Hindlimb muscle (tissue), 1 donor: ENCODE results near the gene NACAD. TPM values are rescaled to one million over a fixed set of nuclear protein-coding genes. Genes with fewer than 3 reads are reported as not detected.

Source experiments
- DNase-seq: peaks from one replicate; pipeline ENCODE4 v3.0.0-alpha.2; 2013
- polyA plus RNA-seq: library from polyadenylated mRNA; unstranded; fragments of 120-200 nt; gene quantifications from one replicate; pipeline ENCODE4 v1.2.1, GENCODE V29; 2013; ENCODE audit not compliant: insufficient read length

NACAD gene
- polyA plus RNA-seq, 1 donor, result 4.5 TPM

DNA sequence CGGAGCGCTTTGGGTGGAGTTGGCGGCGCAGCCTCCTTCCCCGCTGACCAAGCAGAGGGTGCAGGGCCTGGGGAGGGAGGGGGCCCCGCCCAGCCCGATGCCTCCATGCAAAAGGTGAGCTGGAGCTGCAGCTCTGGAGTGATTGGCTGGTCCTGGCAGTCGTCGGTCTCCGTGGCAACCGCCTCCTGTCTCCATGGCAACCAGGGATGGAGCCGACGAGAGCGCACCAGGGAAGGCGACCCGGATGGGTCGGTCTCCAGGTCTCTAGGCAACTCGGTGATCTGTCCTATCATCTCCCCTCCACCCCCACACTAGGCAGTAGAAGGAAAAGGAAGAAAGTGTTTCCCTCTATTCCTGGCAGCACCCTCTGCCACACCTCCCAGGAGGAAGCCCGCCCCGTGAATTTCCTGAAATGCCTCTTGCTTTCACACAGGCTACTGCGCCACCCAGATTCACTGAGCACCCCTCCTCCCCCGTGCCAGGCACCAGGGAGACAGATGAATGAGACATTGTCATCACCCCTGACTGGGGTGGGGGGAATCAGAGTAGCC, 647 bp upstream of the NACAD start:
- peak; percentile 23 for DNase-seq

DNA sequence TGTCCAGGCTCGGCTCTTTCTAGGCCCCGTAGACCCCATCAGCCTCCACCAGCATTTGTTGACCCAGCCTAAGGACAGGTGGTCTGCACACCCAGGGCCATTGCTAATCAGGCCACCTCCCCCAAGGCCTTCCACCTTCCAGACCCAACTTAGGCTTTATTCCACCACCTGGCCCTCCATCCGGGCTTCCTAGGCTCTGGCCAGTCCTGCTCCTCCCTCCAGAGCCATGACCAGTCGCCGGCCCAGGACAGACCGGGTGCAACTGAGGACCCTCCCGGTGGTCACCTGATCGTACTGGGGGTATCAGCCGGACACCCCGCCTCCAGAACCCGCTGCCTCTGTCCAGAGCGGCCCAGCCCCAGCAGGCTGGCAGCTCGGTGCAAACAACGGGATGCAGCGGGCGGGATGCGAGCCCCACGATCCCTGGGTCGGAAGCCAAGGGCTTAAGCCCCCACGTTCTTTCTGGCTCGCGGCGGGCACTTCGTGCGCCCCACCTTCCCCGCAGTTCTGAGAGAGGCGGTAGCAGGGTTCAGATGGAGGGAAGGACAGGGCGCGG, 545 bp downstream of the NACAD start:
- no peak for DNase-seq

DNA sequence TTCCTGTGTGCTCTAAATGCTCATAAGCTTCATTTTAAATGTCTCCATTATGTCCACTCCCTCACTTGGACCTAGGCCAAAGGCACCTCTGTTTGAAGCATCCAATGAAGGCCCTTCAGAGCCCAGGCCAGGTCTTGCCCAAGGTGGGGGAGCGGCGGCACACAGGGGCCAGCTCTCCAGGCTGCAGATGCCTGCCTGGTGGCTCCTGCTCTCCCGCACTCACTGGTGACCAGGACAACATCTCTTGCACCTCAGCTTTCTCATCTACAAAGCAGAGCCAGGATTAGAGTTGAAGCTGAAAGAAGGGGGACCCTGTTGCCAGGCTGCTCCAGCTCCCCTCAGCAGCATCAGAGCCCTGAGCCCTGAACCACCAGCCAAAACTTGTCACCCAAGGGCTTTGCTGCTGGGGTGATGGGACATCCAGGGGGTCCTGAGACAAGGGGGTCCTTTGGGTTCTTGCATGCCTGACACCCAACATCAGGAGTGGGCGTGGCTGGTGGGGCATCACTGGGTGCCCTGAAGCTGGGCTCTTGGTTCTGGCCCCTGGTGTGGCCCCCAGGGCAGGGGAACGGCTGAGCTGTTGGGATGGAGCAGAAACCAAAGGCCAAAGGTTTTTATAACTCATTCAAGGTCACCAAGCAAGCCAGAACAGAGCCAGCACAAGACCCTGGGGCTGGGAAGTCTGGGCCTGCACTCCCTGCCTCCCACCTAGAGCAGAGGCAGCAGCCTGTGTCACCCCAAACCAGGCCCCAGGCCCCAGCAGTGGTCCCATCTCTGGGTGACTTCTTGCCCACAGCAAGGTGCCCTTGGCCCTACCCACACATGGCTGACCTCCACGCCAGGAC, 1.2 kb downstream of the NACAD start:
- no peak for DNase-seq

DNA sequence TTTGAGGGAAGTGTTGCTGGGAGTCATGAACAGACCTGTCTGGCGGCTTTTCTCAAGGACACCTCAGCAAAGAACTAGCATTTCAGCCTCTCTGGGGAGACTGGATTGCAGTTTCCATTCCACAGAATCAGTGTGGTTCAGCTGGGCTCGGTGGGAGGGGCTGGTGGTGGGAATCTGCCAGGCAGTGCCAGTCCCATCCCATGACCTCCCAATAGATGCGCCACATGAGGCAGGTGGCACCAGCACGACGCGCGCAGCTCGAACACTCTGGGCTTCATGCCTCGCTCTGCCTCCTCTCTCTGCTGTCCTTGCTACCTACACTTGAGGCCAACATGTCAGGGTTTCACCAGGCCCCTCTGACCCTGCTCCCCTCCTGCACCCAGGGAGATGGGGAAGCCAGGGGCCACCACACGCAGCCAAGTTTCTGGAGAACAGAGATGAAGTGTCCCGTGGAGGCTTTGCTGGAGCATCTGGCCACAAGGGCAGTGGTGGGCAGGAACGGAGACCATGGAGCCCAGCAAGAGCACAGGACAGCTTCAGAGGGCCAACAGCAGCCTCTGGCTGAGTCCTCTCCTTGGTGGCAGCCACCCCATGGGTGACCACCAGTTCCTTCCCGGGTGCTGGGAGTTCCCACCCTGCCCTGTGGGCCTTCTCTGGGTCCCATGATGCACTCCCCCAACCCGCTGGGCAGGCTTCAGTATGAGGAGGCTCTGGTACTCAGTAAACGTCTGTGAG, 2.3 kb downstream of the NACAD start:
- no peak for DNase-seq

DNA sequence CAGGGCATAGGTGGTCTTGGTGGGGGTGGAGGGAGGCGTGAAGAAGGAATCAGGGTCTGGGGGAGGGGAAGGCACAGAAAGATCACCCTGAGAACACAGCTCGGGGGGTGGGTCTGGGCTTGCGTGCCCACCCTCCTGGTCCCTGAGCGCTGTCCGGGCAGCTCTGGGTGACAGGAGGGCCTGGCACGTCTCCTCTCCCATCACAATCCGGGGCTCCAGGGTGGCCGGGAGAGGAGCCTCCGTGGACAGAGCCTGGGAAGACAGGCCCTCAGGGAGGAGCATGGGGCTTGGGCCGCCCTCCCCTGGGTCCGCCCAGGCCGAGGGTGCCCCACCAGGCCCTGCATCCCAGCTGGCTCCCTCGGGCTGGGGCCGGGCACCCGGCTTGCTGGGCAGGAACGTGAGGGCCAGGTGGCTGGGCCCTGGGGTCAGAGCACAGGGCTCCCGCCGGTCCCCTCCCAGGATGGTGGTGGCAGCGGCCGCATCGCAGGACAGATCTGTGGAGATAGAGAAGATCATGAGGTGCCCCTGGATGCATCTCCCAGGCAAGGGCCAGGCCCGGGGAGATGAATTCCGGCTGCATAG, 3.1 kb downstream of the NACAD start:
- no peak for DNase-seq

DNA sequence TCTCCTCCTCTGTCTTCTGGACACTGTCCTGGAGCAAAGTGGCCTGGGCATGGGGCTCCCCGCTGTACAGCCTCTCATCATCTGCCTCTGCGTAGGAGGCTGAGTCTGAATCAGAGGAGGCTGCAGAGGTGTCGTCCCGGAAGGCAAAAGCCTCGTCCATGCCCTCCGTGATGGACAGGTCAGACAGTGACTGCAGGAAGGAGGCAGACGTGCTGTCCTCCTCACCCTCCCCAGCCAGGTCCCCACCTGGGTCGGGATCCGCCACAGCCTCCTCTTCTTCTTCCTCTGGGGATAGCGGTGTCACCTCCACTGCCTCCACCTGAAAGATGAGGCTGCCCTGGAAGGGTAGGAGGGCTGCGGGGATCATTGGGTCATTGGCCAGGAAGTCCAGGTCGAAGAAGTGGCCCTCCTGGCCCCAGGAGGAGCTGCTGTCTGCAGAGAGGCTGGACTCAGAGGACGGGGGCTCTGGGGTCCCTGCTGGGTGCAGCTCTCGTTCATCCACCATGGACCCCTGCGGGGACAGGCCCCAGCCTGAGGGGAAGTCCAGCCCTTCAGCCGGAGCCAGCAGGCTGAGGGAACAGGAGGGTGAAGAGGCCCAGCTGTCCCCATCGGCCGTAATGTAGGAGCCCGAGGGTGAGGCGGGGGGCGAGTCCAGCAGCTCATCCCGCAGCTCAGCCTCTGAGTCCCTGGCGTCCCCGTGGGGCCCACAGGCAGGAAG, 3.7 kb downstream of the NACAD start:
- no peak for DNase-seq

DNA sequence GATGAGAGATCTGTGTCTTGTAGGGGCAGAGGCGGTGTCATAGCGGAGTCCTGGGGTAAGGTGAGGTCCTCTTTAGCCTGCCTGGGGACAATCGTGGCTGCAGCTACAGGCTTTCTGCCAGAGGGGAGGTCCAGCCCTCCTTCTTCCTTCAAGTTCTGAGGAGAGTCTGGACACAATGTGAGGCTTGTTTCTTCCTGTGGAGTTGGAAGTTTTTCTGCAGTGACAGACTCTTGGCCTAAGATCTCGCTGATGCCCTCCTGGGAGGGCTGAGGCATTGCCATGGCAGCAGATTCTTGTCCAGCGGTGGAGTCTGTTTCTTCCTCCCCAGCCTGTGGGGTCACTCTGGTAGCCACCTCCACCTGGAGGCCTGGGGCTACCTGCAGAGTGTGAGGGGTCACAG, 4.4 kb downstream of the NACAD start:
- no peak for DNase-seq

DNA sequence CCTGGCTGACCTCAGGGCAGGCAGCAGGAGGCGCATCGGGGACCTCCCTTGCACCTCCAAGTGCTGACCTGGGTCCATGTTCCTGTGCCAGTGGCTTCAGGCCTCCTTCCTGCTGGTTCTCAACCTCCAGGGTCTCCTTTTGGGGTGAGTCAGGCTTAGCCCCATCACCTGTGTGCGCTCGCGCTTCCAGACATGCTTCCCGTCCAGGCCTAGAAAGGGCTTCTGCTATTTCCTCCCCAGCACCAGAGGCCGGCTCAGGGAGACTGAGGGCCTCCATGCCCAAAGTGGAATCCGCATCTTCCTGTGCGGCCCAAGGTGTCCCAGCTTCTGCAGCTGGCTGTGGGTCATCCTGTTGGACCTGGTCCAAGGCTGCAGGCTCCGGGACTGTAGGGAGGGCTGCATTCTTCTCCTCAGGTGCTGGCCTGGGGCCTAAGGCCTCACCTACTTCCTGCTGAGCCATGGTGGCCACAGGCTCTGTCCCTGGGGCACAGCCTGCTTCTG, 5.9 kb downstream of the NACAD start:
- DNase-seq, result no peak

DNA sequence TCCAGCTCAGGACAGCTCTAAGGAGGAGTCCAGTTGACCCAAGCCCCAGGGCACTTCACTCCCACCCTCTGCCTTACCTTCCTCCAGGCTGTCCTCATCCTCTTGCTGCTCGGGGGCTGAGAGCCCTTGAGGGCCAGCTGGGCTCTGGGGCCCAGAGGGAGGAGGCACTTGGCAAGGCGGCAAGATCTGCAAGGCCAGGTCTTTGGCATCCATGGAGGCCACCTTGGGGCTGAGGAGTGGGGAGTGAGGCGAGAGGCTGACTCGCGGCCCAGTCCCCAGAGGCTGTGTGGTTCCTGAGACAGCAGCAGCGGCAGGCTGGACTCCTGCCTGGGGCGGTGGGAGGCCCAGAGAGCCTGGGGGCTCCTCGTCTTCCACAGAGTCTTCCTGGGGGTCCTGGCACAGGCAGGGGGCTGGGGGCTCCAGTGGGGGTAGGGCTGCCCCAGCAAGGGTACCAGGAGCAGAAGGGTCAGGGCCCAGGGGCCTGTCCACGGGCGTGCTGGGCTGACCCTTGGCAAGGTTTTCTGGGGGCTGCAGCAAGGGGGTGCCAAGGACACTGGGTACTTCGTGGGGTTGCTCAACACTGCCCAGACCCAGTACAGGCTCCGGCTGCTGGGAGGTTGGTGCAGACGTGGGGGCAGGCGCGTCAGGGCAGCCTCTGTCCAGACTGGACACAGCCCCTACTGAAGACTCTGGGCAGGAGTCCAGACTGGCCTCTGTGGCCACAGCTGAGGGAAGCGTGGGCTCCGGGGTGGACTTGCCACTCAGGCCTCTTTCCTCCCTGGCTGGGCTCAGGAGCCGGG, 6.5 kb downstream of the NACAD start:
- DNase-seq, result no peak

DNA sequence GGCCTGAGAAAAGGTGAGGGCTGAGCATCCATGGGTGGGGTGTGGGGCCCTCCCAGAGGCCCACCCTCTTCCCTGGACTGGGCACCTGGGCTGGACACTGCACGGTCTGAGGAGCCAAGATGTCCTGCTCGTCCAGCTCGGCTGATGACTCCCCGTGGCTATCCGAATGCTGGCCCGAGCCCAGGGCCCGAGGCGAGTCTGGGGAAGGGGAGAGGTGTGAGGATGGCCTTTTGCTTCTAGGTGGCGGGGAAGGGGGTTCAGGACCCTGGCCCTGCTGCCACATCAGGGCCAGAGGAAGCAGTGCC, 7.1 kb downstream of the NACAD start:
- DNase-seq, result no peak

DNA sequence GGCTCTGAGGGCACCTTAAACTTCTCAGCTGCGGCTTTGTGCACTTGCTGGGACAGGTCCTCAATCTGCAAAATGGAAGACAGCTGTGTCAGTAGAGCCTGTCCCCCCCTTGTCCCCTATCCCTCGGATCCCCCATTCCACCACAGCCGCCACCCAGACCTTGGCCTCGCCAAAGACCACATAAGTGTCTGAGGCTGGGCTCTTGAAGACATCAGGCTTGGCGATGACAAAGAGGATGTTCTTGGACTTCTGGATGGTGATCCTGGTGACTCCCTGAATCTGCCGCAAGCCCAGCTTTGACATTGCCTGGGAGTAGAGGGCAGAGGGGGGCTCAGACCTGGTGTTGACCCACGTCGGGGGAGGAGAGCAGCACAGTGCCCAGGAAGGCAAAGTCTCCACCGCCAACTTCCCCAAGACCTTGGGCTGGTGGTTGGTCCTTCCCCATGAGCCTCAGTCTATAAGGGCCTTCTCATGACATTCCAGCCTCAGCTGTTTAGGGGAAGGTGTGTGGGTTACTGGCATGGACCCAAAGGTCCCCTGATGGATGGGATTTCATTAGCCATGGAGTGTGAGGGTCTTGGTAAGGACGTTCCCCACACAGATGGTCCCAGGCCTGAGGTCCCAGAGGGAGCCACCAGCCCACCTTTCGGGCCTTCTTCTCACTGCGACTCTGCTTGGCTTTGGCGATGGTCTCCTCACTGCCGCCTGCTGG, 7.7 kb downstream of the NACAD start:
- DNase-seq, result no peak

DNA sequence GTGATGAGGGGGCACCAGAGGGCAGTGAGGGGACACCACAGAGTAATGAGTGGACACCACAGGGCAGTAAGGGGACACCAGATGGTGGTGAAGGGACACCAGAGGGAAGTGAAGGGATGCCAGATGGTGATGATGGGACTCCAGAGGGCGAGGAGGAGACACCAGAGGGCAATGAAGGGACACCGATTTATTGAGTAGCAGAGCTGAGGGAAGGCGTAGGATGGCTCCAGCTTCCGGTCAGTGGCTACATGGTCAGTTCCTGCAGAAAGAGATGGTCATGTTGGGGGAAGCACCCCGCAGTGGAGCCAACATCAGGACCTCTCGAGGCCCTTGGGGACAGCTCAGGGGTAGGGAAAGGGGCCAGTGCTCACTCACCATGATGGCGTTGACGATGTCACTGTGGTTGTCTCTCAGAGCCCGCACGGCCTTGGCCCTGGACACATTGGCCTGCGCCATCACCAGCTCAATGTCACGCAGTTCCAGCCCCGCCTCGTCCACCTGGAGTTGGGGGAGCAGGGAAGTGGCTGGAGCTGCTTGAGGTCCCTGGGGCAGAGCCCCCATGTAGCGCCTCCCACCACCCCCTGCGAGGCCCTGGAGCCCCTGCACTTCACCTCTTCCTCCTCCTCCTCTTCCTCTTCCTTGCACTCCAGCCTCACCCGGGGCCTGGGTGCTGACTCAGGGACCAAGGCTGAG, 8.4 kb downstream of the NACAD start:
- DNase-seq, result no peak

DNA sequence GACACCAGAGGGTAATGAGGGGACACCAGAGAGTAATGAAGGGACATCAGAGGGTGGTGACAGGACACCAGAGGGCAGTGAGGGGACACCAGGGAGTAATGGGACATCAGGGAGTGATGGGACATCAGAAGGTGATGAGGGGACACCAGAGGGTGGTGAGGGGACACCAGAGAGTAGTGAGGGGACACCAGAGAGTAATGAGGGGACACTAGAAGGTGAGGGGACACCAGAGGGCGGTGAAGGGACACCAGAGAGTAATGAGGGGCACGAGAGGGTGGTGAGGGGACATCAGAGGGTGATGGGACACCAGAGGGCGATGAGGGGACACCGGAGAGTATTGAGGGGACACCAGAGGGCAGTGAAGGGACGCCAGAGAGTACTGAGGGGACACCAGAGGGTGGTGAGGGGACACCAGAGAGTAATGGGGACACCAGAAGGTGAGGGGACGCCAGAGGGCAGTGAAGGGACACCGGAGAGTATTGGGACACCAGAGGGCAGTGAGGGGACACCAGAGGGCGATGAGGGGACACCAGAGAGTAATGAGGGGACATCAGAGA, 10.6 kb downstream of the NACAD start:
- DNase-seq, result no peak

DNA sequence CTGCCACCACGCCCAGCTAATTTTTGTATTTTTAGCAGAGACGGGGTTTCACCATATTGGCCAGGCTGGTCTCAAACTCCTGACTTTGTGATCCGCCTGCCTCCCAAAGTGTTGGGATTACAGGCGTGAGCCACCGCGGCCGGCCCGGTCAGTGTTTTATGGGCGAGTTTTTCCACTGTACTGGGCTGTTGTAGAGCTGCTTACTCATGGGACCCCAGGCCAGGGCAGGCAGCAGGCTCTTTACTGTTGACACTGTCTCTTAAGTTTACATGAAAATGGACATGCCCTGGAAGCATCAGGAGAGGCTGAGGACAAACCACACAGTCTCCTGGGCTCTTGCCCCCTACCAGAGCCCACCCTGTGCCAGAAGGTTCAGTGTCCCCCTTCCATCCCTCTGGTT, 11.2 kb downstream of the NACAD start:
- DNase-seq, result no peak

DNA sequence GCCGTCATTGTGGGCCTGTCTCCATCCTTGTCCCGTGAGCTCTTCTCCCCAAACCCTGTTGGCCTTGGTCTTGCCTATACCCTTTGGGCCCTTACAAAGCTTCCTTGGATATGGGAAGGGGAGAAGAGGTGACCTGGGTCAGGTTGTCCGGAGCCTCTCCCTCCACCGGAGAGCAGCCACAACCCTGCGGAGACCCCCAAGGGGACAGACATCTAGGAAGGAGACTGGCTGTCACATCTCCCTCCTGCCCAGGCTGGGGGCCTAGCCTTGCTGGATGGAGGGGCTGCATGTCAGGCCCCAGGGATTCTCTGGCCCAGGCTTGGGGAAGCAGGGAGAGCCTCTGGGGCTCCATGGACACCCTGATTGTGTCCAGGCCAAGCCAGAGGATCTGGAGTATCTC, 11.8 kb downstream of the NACAD start:
- no peak for DNase-seq

DNA sequence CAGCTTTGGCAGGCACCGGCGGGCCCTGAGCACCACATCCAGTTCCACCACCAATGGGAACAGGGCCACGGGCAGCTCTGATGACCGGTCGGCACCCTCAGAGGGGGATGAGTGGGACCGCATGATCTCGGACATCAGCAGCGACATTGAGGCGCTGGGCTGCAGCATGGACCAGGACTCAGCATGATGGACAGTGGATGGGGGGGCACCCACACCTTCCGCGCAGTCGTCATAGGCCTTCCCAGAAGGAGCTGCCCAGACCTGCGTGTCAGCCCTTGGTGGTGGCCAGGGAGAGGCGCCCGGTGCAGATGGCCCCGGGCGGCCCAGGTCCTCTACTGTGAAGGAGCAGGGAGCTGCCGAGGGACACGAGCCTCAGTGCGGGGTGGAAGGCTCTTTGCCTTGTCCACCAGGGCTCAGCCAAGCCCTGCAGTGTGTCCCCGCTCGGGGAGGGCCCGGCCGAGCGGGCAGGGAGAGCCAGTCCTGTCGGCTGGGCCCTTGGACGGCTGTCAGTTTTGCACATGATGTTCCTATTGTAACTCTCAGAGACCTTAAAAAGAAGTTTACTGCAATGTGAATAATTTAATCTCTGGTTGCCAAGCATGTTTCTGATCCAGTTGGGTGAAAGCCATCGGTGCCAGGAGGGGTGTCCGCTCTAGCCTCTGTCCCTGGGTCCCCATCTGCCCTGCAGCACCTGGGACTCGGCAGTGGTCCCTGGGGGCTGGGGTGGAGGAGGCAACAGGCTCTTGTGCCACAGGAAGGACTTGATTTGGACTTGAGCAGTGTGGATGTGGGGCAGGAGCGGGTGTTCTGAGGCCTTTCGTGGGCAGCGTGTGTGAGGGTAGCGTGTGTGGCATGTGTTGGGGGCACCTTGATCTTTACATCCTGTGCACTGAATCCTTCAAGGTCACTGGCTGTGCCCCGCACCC, 12.6 kb downstream of the NACAD start:
- no peak for DNase-seq

DNA sequence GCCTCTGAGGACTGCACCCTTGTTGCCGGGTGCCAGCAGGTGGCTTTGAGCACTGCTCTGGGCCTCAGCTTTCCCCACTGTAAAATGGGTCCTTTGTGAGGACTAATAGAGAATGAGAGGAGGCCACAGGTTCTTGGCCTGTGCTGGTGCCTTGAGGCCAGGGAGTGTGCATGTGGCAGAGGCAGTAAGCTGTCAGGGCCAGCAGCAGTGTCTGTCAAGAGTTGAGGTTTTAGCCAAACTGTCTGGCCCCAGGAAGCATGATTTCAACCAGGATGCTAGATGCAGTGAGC, 13.5 kb downstream of the NACAD start:
- DNase-seq, result no peak

DNA sequence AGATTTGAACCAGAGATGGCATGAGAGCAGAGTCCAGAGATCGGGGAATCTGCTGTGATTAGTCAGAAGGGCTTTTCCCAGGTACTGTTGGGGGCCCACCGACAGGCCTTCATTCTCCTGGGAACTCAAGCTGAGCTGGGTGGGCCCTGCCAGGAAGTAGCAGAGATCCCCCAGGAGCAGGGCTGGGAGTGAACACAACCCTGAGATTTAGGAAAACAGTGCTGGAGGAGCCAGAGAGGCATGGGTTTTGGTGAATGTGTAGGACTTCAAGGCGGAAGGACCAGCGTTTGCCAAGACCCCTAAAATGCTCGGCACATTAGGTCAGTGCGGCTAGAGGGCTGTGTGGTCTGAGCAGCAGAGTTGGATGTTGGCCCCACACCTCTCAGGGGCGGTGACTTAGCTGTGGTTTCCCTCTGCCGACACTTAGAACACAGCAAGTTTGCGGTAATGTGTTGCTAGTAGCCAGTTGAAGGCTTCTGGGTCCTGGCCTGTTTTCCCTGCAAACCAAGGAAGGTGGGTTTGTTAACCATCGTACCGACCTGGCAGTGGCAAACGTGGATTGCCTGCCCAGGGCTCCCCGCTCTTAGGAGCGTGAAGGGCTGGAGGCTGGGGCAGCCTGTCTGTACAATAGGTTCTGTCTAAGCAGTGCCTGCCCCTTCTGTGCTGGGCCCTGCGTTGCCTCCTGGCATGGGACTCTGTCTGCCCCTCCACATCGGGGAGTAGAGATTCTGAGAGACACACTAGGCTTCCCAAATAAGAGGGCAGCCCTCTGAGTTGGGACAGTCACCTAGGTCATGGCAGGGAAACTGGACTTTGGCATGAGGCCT, 14.0 kb downstream of the NACAD start:
- DNase-seq, result no peak
